Camera-type eye (tissue), 1 donor: ENCODE results near the gene C1orf226. TPM values are rescaled to one million over a fixed set of nuclear protein-coding genes. Genes with fewer than 3 reads are reported as not detected.

Experiments used
- total RNA-seq: library from RNA; depleted of rRNA; stranded (reverse); fragments of >200 nt; gene quantifications from one replicate; pipeline ENCODE4 v1.2.3, GENCODE V29; 2014

Gene C1orf226, protein sequence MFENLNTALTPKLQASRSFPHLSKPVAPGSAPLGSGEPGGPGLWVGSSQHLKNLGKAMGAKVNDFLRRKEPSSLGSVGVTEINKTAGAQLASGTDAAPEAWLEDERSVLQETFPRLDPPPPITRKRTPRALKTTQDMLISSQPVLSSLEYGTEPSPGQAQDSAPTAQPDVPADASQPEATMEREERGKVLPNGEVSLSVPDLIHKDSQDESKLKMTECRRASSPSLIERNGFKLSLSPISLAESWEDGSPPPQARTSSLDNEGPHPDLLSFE
- 12.4 TPM for total RNA-seq

GRCh38 chr1:162381383-162381782 is at the start of gene C1orf226:
C1orf226 (plus strand) TSS chr1:162381728; CDS start chr1:162381902, 174 bp downstream.

DNA sequence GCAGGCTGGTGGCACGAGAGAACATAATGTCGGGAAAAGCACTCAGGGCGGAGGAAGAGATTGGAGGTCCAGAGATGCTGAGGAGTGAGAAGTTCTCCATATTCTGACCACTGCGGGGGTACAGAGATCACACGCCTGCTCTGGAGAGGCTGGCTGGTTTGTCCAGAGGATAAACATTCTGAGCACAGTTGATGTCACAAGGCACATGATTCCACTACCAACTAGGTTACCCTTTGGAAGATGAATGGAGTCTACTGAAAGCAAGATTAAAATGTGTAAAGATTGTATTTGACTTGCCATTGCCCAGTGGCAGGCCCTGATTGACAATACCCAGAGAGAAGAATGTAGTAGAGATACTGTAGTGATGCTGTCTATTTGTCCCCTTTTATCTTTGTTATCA is 4.8 kb upstream of the C1orf226 start, which contains the start of gene SPATA46:
Gene SPATA46, minus strand, starts transcription at position 164 of the 400 bp plus-strand sequence. Its CDS starts 64 bp downstream, at position 100.

GRCh38 chr1:162412002-162412401 is 30.5 kb downstream of the C1orf226 start, which contains the start of gene SH2D1B:
SH2D1B (minus strand) TSS chr1:162412136; CDS start chr1:162412016, 120 bp downstream.

Other genes with a start within 250 kb of the C1orf226 start
- gene SPATA46, start 4.9 kb upstream of the C1orf226 start, total RNA-seq, result not detected
- 0.33 TPM for gene SH2D1B, start 30.4 kb downstream of the C1orf226 start, total RNA-seq
- gene UHMK1, start 116.1 kb downstream of the C1orf226 start, total RNA-seq, result 50.5 TPM
- 55.7 TPM for gene UAP1, start 180.0 kb downstream of the C1orf226 start, total RNA-seq